ENCODE results near the gene NEK4. TPM values are rescaled to one million over a fixed set of nuclear protein-coding genes. Genes with fewer than 3 reads are reported as not detected.

Gene NEK4
- total and polyA plus RNA-seq, 2 of the 13 experiments (the other 11 are each of a cell fraction or from before 2014, with no cell fraction given) = 16.5 to 38.0 TPM

DNA sequence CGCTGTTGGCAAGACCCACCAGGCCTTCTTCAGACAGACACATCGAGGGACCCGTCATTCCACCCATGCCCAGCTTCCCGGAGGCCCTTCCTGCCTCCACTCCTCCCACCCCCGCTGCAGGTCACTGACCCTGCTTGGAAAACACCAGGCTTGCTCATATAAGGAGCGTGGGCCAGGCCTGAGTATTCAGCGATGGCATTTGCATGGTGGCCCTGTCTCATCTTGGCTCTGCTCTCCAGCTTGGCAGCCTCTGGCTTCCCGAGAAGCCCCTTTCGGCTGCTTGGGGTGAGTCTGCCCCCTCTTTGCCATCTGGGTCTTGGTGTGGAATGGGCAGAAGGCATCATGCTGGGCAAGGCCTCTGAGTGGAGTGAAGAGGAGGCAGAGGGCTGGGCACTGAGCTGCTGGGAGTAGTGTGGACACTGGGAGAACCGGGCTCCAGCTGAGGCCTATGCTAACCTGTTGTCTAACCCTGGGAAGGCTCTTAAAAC is 23.9 kb upstream of the NEK4 start, which contains the start of gene ITIH3 (continued):
- 0 out of 2 replicates have a peak, but pooled peaks have one; percentile 8 for TF ChIP-seq ZNF337 (CRISPR knock-in tag; IDR thresholded peaks at IDR 0.05; ENCODE audit: borderline replicate concordance, low read depth)
- TF ChIP-seq, protein P1, sequence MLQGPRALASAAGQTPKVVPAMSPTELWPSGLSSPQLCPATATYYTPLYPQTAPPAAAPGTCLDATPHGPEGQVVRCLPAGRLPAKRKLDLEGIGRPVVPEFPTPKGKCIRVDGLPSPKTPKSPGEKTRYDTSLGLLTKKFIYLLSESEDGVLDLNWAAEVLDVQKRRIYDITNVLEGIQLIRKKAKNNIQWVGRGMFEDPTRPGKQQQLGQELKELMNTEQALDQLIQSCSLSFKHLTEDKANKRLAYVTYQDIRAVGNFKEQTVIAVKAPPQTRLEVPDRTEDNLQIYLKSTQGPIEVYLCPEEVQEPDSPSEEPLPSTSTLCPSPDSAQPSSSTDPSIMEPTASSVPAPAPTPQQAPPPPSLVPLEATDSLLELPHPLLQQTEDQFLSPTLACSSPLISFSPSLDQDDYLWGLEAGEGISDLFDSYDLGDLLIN (CRISPR knock-in tag; IDR thresholded peaks at IDR 0.05; ENCODE audit: borderline replicate concordance) = no peak
- TF ChIP-seq ZNF615 (CRISPR knock-in tag; IDR thresholded peaks at IDR 0.05; ENCODE audit: borderline replicate concordance) = no peak
- 0 out of 2 replicates have a peak, but pooled peaks have one; percentile 18 for TF ChIP-seq ZNF598 (CRISPR knock-in tag; IDR thresholded peaks at IDR 0.05; ENCODE audit: borderline replicate concordance)
- TF ChIP-seq CHCHD3 (CRISPR knock-in tag; IDR thresholded peaks at IDR 0.05) = no peak
- TF ChIP-seq, protein P2, sequence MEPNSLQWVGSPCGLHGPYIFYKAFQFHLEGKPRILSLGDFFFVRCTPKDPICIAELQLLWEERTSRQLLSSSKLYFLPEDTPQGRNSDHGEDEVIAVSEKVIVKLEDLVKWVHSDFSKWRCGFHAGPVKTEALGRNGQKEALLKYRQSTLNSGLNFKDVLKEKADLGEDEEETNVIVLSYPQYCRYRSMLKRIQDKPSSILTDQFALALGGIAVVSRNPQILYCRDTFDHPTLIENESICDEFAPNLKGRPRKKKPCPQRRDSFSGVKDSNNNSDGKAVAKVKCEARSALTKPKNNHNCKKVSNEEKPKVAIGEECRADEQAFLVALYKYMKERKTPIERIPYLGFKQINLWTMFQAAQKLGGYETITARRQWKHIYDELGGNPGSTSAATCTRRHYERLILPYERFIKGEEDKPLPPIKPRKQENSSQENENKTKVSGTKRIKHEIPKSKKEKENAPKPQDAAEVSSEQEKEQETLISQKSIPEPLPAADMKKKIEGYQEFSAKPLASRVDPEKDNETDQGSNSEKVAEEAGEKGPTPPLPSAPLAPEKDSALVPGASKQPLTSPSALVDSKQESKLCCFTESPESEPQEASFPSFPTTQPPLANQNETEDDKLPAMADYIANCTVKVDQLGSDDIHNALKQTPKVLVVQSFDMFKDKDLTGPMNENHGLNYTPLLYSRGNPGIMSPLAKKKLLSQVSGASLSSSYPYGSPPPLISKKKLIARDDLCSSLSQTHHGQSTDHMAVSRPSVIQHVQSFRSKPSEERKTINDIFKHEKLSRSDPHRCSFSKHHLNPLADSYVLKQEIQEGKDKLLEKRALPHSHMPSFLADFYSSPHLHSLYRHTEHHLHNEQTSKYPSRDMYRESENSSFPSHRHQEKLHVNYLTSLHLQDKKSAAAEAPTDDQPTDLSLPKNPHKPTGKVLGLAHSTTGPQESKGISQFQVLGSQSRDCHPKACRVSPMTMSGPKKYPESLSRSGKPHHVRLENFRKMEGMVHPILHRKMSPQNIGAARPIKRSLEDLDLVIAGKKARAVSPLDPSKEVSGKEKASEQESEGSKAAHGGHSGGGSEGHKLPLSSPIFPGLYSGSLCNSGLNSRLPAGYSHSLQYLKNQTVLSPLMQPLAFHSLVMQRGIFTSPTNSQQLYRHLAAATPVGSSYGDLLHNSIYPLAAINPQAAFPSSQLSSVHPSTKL (CRISPR knock-in tag; IDR thresholded peaks at IDR 0.05) = peak; percentile 63; the same call in 1 of the 2 replicates
- TF ChIP-seq HOXA9 (CRISPR knock-in tag; IDR thresholded peaks at IDR 0.05; ENCODE audit: borderline replicate concordance) = no peak
- 0 out of 2 replicates have a peak, but pooled peaks have one; percentile 52 for TF ChIP-seq ZNF446 (CRISPR knock-in tag; IDR thresholded peaks at IDR 0.05)
- no peak for TF ChIP-seq KLF13 (CRISPR knock-in tag; IDR thresholded peaks at IDR 0.05)
- no peak for TF ChIP-seq ZFP37 (CRISPR knock-in tag; IDR thresholded peaks at IDR 0.05; ENCODE audit: borderline replicate concordance)
- TF ChIP-seq KLF16 (CRISPR knock-in tag; IDR thresholded peaks at IDR 0.05) = 0 out of 4 replicates have a peak, but pooled peaks of 1 of the 2 experiments have one; percentile 9
- TF ChIP-seq MEF2D (CRISPR knock-in tag; IDR thresholded peaks at IDR 0.05) = no peak
- no peak for TF ChIP-seq ZNF678 (CRISPR knock-in tag; IDR thresholded peaks at IDR 0.05)
- TF ChIP-seq NR2F6 (IDR thresholded peaks at IDR 0.05) = peak; percentile 90
- peak; percentile 96 for TF ChIP-seq NR2F6 (CRISPR knock-in tag; IDR thresholded peaks at IDR 0.05)
- TF ChIP-seq TEAD2 (CRISPR knock-in tag; IDR thresholded peaks at IDR 0.05) = no peak
- no peak for TF ChIP-seq ZNF567 (CRISPR knock-in tag; IDR thresholded peaks at IDR 0.05; ENCODE audit: borderline replicate concordance)

All from HepG2 (cell line).